ENCODE measurements around the gene PDK4.

Gene PDK4

GRCh38 chr7:95598511-95598910 is 2.2 kb upstream of the PDK4 start:
- H3K9ac ChIP-seq = no peak overlapping the region
- no peaks in the 10 kb centered on the region for H3K36me3 ChIP-seq
- no peak overlapping the region for H3K27ac ChIP-seq
- no peak overlapping the region for H3K4me3 ChIP-seq
- no peaks in the 10 kb centered on the region for H4K20me1 ChIP-seq
- H3K4me1 ChIP-seq = peaks cover 0 to 13% (median 0%) of the 10 kb centered on the region in 10 experiments; a peak in 8 of 20 replicates
- TF ChIP-seq Cebpa-rat (IDR thresholded peaks at IDR 0.05) = no peak
- H3K9me3 ChIP-seq (replicated peaks in 1 of 11) = peaks cover 0 to 14% (median 9%) of the 10 kb centered on the region in 11 experiments; a peak in 10 of 22 replicates
- H3K27me3 ChIP-seq = peaks cover 17 to 27% (median 23%) of the 10 kb centered on the region in 11 experiments
- no peak overlapping the region for H3K4me2 ChIP-seq

GRCh38 chr7:95595746-95596197 is 544 bp downstream of the PDK4 start:
- no peaks in the 10 kb centered on the region for H4K20me1 ChIP-seq
- peaks cover 0 to 3% (median 0%) of the 10 kb centered on the region in 10 experiments; a peak in 1 of 20 replicates for H3K4me1 ChIP-seq
- H3K27ac ChIP-seq = no peak overlapping the region
- peak overlapping the region in 7 of 11 experiments; percentile 30 to 71 (median 58); a peak in 11 of 22 replicates for H3K4me2 ChIP-seq
- H3K4me3 ChIP-seq = peak overlapping the region in 5 of 10 experiments; percentile 35 to 59 (median 50); a peak in 10 of 20 replicates
- H3K9ac ChIP-seq = no peak overlapping the region
- H3K27me3 ChIP-seq = peaks cover 17 to 27% (median 23%) of the 10 kb centered on the region in 11 experiments
- no peaks in the 10 kb centered on the region for H3K36me3 ChIP-seq
- TF ChIP-seq Cebpa-rat (IDR thresholded peaks at IDR 0.05) = no peak
- peaks cover 0 to 14% (median 9%) of the 10 kb centered on the region in 11 experiments; a peak in 10 of 22 replicates for H3K9me3 ChIP-seq (replicated peaks in 1 of 11)

GRCh38 chr7:95594185-95594584 is 2.1 kb downstream of the PDK4 start:
- Histone ChIP-seq H4K20me1 (no peaks in the 10 kb centered on the region), H3K4me2 (no peak overlapping the region), H3K9ac (no peak overlapping the region), H3K27ac (no peak overlapping the region), H3K4me1 (peaks cover 0 to 3% (median 0%) of the 10 kb centered on the region in 10 experiments; a peak in 1 of 20 replicates), H3K9me3 (replicated peaks in 1 of 11) (peaks cover 0 to 14% (median 9%) of the 10 kb centered on the region in 11 experiments; a peak in 10 of 22 replicates), H3K36me3 (no peaks in the 10 kb centered on the region), H3K4me3 (no peak overlapping the region), H3K27me3 (peaks cover 17 to 27% (median 23%) of the 10 kb centered on the region in 11 experiments)
- TF ChIP-seq Cebpa-rat (IDR thresholded peaks at IDR 0.05) = no peak

- Histone ChIP-seq H3K4me3 (no peak overlapping the region), H3K9ac (no peak overlapping the region), H3K36me3 (no peaks in the 10 kb centered on the region), H3K4me2 (no peak overlapping the region), H4K20me1 (no peaks in the 10 kb centered on the region), H3K27me3 (peaks cover 17 to 27% (median 23%) of the 10 kb centered on the region in 11 experiments), H3K27ac (no peak overlapping the region), H3K4me1 (peaks cover 0 to 6% (median 0%) of the 10 kb centered on the region in 10 experiments; a peak in 4 of 20 replicates), H3K9me3 (replicated peaks in 1 of 11) (peaks cover 0 to 14% (median 9%) of the 10 kb centered on the region in 11 experiments; a peak in 10 of 22 replicates)
- TF ChIP-seq Cebpa-rat (IDR thresholded peaks at IDR 0.05) = no peak
These were observed 3.0 kb downstream of the PDK4 start for GRCh38 chr7:95593343-95593742.

GRCh38 chr7:95592570-95592969 is 3.7 kb downstream of the PDK4 start:
- no peak overlapping the region for H3K27ac ChIP-seq
- peaks cover 0 to 8% (median 0%) of the 10 kb centered on the region in 10 experiments; a peak in 4 of 20 replicates for H3K4me1 ChIP-seq
- H3K36me3 ChIP-seq = no peaks in the 10 kb centered on the region
- H3K9ac ChIP-seq = no peak overlapping the region
- no peaks in the 10 kb centered on the region for H4K20me1 ChIP-seq
- H3K4me2 ChIP-seq = no peak overlapping the region
- H3K9me3 ChIP-seq (replicated peaks in 1 of 11) = peaks cover 0 to 14% (median 9%) of the 10 kb centered on the region in 11 experiments; a peak in 10 of 22 replicates
- TF ChIP-seq Cebpa-rat (IDR thresholded peaks at IDR 0.05) = no peak
- peaks cover 17 to 27% (median 23%) of the 10 kb centered on the region in 11 experiments for H3K27me3 ChIP-seq
- H3K4me3 ChIP-seq = no peak overlapping the region

GRCh38 chr7:95590387-95591248 is 5.7 kb downstream of the PDK4 start:
- no peak for TF ChIP-seq Cebpa-rat (IDR thresholded peaks at IDR 0.05)
- Histone ChIP-seq H3K4me2 (no peak overlapping the region), H3K9ac (no peak overlapping the region)

GRCh38 chr7:95589766-95590165 is 6.5 kb downstream of the PDK4 start:
- Histone ChIP-seq H3K9ac (no peak overlapping the region), H3K4me1 (peaks cover 0 to 8% (median 0%) of the 10 kb centered on the region in 10 experiments; a peak in 3 of 20 replicates), H4K20me1 (no peaks in the 10 kb centered on the region), H3K27ac (no peak overlapping the region), H3K9me3 (replicated peaks in 1 of 11) (no peaks in the 10 kb centered on the region), H3K4me3 (no peak overlapping the region), H3K4me2 (no peak overlapping the region), H3K27me3 (no peaks in the 10 kb centered on the region), H3K36me3 (no peaks in the 10 kb centered on the region)
- TF ChIP-seq Cebpa-rat (IDR thresholded peaks at IDR 0.05) = no peak

More at GRCh38 chr7:95590387-95591248, 5.7 kb downstream of the PDK4 start:
- H3K4me1 ChIP-seq = peaks cover 0 to 8% (median 0%) of the 10 kb centered on the region in 10 experiments; a peak in 3 of 20 replicates
- H4K20me1 ChIP-seq = no peaks in the 10 kb centered on the region
- H3K4me3 ChIP-seq = no peak overlapping the region
- H3K36me3 ChIP-seq = no peaks in the 10 kb centered on the region
- peaks cover 3 to 8% (median 4%) of the 10 kb centered on the region in 11 experiments for H3K27me3 ChIP-seq
- H3K27ac ChIP-seq = no peak overlapping the region
- no peaks in the 10 kb centered on the region; a peak in 1 of 22 replicates for H3K9me3 ChIP-seq (replicated peaks in 1 of 11)

GRCh38 chr7:95589031-95589430 is 7.3 kb downstream of the PDK4 start:
- no peaks in the 10 kb centered on the region for H3K27me3 ChIP-seq
- no peak for TF ChIP-seq Cebpa-rat (IDR thresholded peaks at IDR 0.05)
- H3K4me2 ChIP-seq = peak overlapping the region in 2 of 11 experiments; percentile 16 to 32; a peak in 1 of 22 replicates
- H3K9ac ChIP-seq = no peak overlapping the region
- H3K4me3 ChIP-seq = no peak overlapping the region
- H4K20me1 ChIP-seq = no peaks in the 10 kb centered on the region
- H3K9me3 ChIP-seq (replicated peaks in 1 of 11) = no peaks in the 10 kb centered on the region
- H3K36me3 ChIP-seq = no peaks in the 10 kb centered on the region
- H3K4me1 ChIP-seq = peaks cover 0 to 8% (median 0%) of the 10 kb centered on the region in 10 experiments; a peak in 3 of 20 replicates
- H3K27ac ChIP-seq = no peak overlapping the region

- no peak overlapping the region for H3K9ac ChIP-seq
- H3K4me1 ChIP-seq = peaks cover 0 to 8% (median 0%) of the 10 kb centered on the region in 10 experiments; a peak in 3 of 20 replicates
- no peak overlapping the region for H3K27ac ChIP-seq
These were observed 9.4 kb downstream of the PDK4 start for GRCh38 chr7:95586951-95587301.

More at GRCh38 chr7:95586951-95587301, 9.4 kb downstream of the PDK4 start:
- no peak for TF ChIP-seq Cebpa-rat (IDR thresholded peaks at IDR 0.05)
- Histone ChIP-seq H3K4me3 (no peak overlapping the region), H3K36me3 (no peaks in the 10 kb centered on the region), H4K20me1 (no peaks in the 10 kb centered on the region), H3K27me3 (no peaks in the 10 kb centered on the region), H3K4me2 (no peak overlapping the region), H3K9me3 (replicated peaks in 1 of 11) (no peaks in the 10 kb centered on the region)
